AG20443 (cell line): ENCODE results near the gene SLC25A21.

Experiments used
- DNase-seq: peaks from one replicate; pipeline ENCODE4 v3.0.0; 2012; ENCODE audit warnings: low spot score, mixed read lengths

Gene SLC25A21

GRCh38 chr14:37143475-37143874 is 28.9 kb downstream of the SLC25A21 start:
- no peak for DNase-seq

- DNase-seq, result peak; percentile 45
These were observed 29.5 kb downstream of the SLC25A21 start for GRCh38 chr14:37142835-37143401.

GRCh38 chr14:37140176-37140575 is 32.2 kb downstream of the SLC25A21 start:
- DNase-seq, result no peak

- no peak for DNase-seq
These were observed 32.7 kb downstream of the SLC25A21 start for GRCh38 chr14:37139710-37140109.

- no peak for DNase-seq
These were observed 33.5 kb downstream of the SLC25A21 start for GRCh38 chr14:37138898-37139297.

- DNase-seq, result no peak
These were observed 39.0 kb downstream of the SLC25A21 start for GRCh38 chr14:37133284-37133913.

GRCh38 chr14:37131205-37131604 is 41.2 kb downstream of the SLC25A21 start:
- no peak for DNase-seq

- no peak for DNase-seq
These were observed 43.4 kb downstream of the SLC25A21 start for GRCh38 chr14:37129047-37129446.

GRCh38 chr14:37124614-37125013 is 47.8 kb downstream of the SLC25A21 start:
- no peak for DNase-seq

- peak; percentile 20 for DNase-seq
These were observed 49.3 kb downstream of the SLC25A21 start for GRCh38 chr14:37122919-37123639.

- DNase-seq, result peak; percentile 30
These were observed 50.1 kb downstream of the SLC25A21 start for GRCh38 chr14:37122288-37122687.

GRCh38 chr14:37118673-37119366 is 53.6 kb downstream of the SLC25A21 start:
- no peak for DNase-seq

GRCh38 chr14:37116933-37117849 is 55.2 kb downstream of the SLC25A21 start:
- peak; percentile 50 for DNase-seq

GRCh38 chr14:37115406-37115805 is 57.0 kb downstream of the SLC25A21 start:
- DNase-seq, result no peak

GRCh38 chr14:37114559-37114958 is 57.8 kb downstream of the SLC25A21 start:
- DNase-seq, result no peak

- no peak for DNase-seq
These were observed 58.4 kb downstream of the SLC25A21 start for GRCh38 chr14:37114002-37114401.

- DNase-seq, result no peak
These were observed 74.3 kb downstream of the SLC25A21 start for GRCh38 chr14:37098132-37098531.

- DNase-seq, result no peak
These were observed 77.9 kb downstream of the SLC25A21 start for GRCh38 chr14:37094502-37094901.

GRCh38 chr14:37093364-37093763 is 79.0 kb downstream of the SLC25A21 start:
- no peak for DNase-seq

GRCh38 chr14:37091651-37092050 is 80.8 kb downstream of the SLC25A21 start:
- DNase-seq, result no peak

- DNase-seq, result peak; percentile 26
These were observed 82.4 kb downstream of the SLC25A21 start for GRCh38 chr14:37090026-37090425.

- no peak for DNase-seq
These were observed 83.0 kb downstream of the SLC25A21 start for GRCh38 chr14:37089410-37089809.
